H1 (cell line): ENCODE results near the gene GAB3.

Experiments used
- BACH1 ChIP-seq: IDR thresholded peaks from 2 replicates; pipeline ENCODE4 v1.6.1; 2012; ENCODE audit warnings: low read length, improper control_type of control experiment
- EZH2 ChIP-seq: fragments of 200-600 bp; sonication (generic); IDR thresholded peaks from 2 replicates; pipeline ENCODE4 v1.7.1; 2012; ENCODE audit warnings: low read depth, mild to moderate bottlenecking, moderate library complexity, low read length, inconsistent platforms; ENCODE audit not compliant: severe bottlenecking
- POLR2A ChIP-seq, 2 experiments: IDR thresholded peaks; 1 replicate in 1 of 2; 2 replicates in 1 of 2; pipeline ENCODE4 v1.6.1; 2011; ENCODE audit warnings: low read depth in 2 of 2, low read length in 2 of 2, mild to moderate bottlenecking in 2 of 2; ENCODE audit errors: control extremely low read depth in 1 of 2
- POLR2AphosphoS5 ChIP-seq: IDR thresholded peaks from 2 replicates; pipeline ENCODE4 v1.6.1; 2011; ENCODE audit warnings: low read depth, low read length
- RBBP5 ChIP-seq: IDR thresholded peaks from 2 replicates; pipeline ENCODE4 v1.7.1; 2012; ENCODE audit warnings: low read depth, mild to moderate bottlenecking, inconsistent platforms, low read length, moderate library complexity, borderline replicate concordance
- RNF2 ChIP-seq: fragments of 200-900, 300-1000 bp; sonication (generic); IDR thresholded peaks from 2 replicates; pipeline ENCODE4 v1.7.1; 2016; ENCODE audit warnings: borderline replicate concordance, low read depth, mild to moderate bottlenecking, antibody characterized with exemption, low read length; ENCODE audit not compliant: poor library complexity, severe bottlenecking; ENCODE audit errors: missing control alignments
- SIRT6 ChIP-seq: IDR thresholded peaks from one replicate; pipeline ENCODE4 v1.7.1; 2012; ENCODE audit warnings: low read length, inconsistent platforms
- ZNF274 ChIP-seq: IDR thresholded peaks from 2 replicates; pipeline ENCODE4 v1.7.0; 2012; ENCODE audit warnings: low read length, borderline replicate concordance; ENCODE audit errors: extremely low read depth
- TF ChIP-seq, protein P1 (sequence below), 3 experiments: IDR thresholded peaks; 1 replicate in 2 of 3; 2 replicates in 1 of 3; pipeline versions ENCODE4 v1.5.1 to v1.6.1; 2011; ENCODE audit warnings: low read length in 3 of 3, mild to moderate bottlenecking in 3 of 3, inconsistent platforms in 2 of 3, low read depth in 1 of 3, moderate library complexity in 1 of 3; ENCODE audit not compliant: insufficient read depth in 1 of 3; ENCODE audit errors: control extremely low read depth in 1 of 3

- TF ChIP-seq, protein P1, sequence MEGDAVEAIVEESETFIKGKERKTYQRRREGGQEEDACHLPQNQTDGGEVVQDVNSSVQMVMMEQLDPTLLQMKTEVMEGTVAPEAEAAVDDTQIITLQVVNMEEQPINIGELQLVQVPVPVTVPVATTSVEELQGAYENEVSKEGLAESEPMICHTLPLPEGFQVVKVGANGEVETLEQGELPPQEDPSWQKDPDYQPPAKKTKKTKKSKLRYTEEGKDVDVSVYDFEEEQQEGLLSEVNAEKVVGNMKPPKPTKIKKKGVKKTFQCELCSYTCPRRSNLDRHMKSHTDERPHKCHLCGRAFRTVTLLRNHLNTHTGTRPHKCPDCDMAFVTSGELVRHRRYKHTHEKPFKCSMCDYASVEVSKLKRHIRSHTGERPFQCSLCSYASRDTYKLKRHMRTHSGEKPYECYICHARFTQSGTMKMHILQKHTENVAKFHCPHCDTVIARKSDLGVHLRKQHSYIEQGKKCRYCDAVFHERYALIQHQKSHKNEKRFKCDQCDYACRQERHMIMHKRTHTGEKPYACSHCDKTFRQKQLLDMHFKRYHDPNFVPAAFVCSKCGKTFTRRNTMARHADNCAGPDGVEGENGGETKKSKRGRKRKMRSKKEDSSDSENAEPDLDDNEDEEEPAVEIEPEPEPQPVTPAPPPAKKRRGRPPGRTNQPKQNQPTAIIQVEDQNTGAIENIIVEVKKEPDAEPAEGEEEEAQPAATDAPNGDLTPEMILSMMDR (IDR thresholded peaks at IDR 0.05; ENCODE audit: control extremely low read depth in 1 of 3, insufficient read depth in 1 of 3, low read depth in 1 of 3, low read length in 3 of 3) = no peak
- no peak for TF ChIP-seq POLR2A (IDR thresholded peaks at IDR 0.05; ENCODE audit: control extremely low read depth in 1 of 2, low read depth in 2 of 2, low read length in 2 of 2)
- TF ChIP-seq BACH1 = no peak
- TF ChIP-seq POLR2AphosphoS5 = no peak
- no peak for TF ChIP-seq SIRT6
- no peak for TF ChIP-seq ZNF274
- no peak for TF ChIP-seq EZH2
- no peak for TF ChIP-seq RBBP5
- TF ChIP-seq RNF2 = no peak
These were observed 89.7 kb downstream of the GAB3 start for GRCh38 chrX:154661170-154661569.
